Stimulated activated CD8-positive, alpha-beta memory T cell treated with anti-CD3 and anti-CD28 coated beads, Interleukin-4, amount 100 ng/mL, for 4 hours (primary cell): ENCODE results near the gene MTA1.

Experiments used
- DNase-seq, 2 donors: peaks; one replicate each; pipeline ENCODE4 v3.0.0-alpha.2; 2020; ENCODE audit warnings: low read depth in 2 of 2, low spot score in 1 of 2

The MTA1 gene

GRCh38 chr14:105495990-105496830, 76.6 kb downstream of the MTA1 start:
- DNase-seq = no peak

GRCh38 chr14:105496831-105497591, 77.4 kb downstream of the MTA1 start:
- DNase-seq = no peak

GRCh38 chr14:105497671-105498429, 78.2 kb downstream of the MTA1 start:
- no peak for DNase-seq

GRCh38 chr14:105498430-105499255, 79.0 kb downstream of the MTA1 start:
- DNase-seq = no peak

- DNase-seq = no peak
Observed at GRCh38 chr14:105499256-105500035, 79.8 kb downstream of the MTA1 start.

GRCh38 chr14:105500036-105500725, 80.6 kb downstream of the MTA1 start:
- DNase-seq = no peak

GRCh38 chr14:105500726-105501101, 81.1 kb downstream of the MTA1 start:
- no peak for DNase-seq

GRCh38 chr14:105501504-105502291, 82.1 kb downstream of the MTA1 start:
- no peak for DNase-seq

- DNase-seq = no peak
Observed at GRCh38 chr14:105502446-105503295, 83.0 kb downstream of the MTA1 start.

GRCh38 chr14:105503296-105503640, 83.6 kb downstream of the MTA1 start:
- no peak for DNase-seq

- no peak for DNase-seq
Observed at GRCh38 chr14:105503935-105504692, 84.5 kb downstream of the MTA1 start.

GRCh38 chr14:105505101-105505500, 85.5 kb downstream of the MTA1 start:
- DNase-seq = no peak

GRCh38 chr14:105507247-105507646, 87.6 kb downstream of the MTA1 start:
- no peak for DNase-seq

- no peak for DNase-seq
Observed at GRCh38 chr14:105508069-105508468, 88.4 kb downstream of the MTA1 start.

- no peak for DNase-seq
Observed at GRCh38 chr14:105508601-105509000, 89.0 kb downstream of the MTA1 start.

- no peak for DNase-seq
Observed at GRCh38 chr14:105517096-105517495, 97.5 kb downstream of the MTA1 start.
